ENCODE results near the gene DNASE1L1. TPM values are rescaled to one million over a fixed set of nuclear protein-coding genes. Genes with fewer than 3 reads are reported as not detected.

Gene DNASE1L1
- total RNA-seq, 1 donor from 2014 or later, result 40.8 TPM

GRCh38 chrX:154365052-154365600, 43.9 kb downstream of the DNASE1L1 start:
- H3K4me1 Mint-ChIP-seq (ENCODE audit: low read depth), result peaks cover 31% of the 10 kb centered on the region
- TF ChIP-seq, protein P1, sequence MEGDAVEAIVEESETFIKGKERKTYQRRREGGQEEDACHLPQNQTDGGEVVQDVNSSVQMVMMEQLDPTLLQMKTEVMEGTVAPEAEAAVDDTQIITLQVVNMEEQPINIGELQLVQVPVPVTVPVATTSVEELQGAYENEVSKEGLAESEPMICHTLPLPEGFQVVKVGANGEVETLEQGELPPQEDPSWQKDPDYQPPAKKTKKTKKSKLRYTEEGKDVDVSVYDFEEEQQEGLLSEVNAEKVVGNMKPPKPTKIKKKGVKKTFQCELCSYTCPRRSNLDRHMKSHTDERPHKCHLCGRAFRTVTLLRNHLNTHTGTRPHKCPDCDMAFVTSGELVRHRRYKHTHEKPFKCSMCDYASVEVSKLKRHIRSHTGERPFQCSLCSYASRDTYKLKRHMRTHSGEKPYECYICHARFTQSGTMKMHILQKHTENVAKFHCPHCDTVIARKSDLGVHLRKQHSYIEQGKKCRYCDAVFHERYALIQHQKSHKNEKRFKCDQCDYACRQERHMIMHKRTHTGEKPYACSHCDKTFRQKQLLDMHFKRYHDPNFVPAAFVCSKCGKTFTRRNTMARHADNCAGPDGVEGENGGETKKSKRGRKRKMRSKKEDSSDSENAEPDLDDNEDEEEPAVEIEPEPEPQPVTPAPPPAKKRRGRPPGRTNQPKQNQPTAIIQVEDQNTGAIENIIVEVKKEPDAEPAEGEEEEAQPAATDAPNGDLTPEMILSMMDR (IDR thresholded peaks at IDR 0.05), result no peak
- H3K27me3 Mint-ChIP-seq (ENCODE audit: low read depth), result no peaks in the 10 kb centered on the region
- no peaks in the 10 kb centered on the region for H3K9me3 Mint-ChIP-seq (ENCODE audit: low read depth)
- no peak overlapping the region for H3K27ac Mint-ChIP-seq (ENCODE audit: unreplicated experiment)
- no peak for DNase-seq (ENCODE audit: low spot score)
- peaks cover 20% of the 10 kb centered on the region for H3K36me3 Mint-ChIP-seq (ENCODE audit: low read depth)
- peak overlapping the region; percentile 38 for H3K4me3 Mint-ChIP-seq (ENCODE audit: unreplicated experiment)

- DNase-seq (ENCODE audit: low spot score), result no peak
- no peaks in the 10 kb centered on the region for H3K9me3 Mint-ChIP-seq (ENCODE audit: low read depth)
- peaks cover 32% of the 10 kb centered on the region for H3K4me1 Mint-ChIP-seq (ENCODE audit: low read depth)
- peak overlapping the region; percentile 24 for H3K27ac Mint-ChIP-seq (ENCODE audit: unreplicated experiment)
- no peak overlapping the region for H3K4me3 Mint-ChIP-seq (ENCODE audit: unreplicated experiment)
- peaks cover 17% of the 10 kb centered on the region for H3K36me3 Mint-ChIP-seq (ENCODE audit: low read depth)
- no peaks in the 10 kb centered on the region for H3K27me3 Mint-ChIP-seq (ENCODE audit: low read depth)
- TF ChIP-seq, protein P1 (IDR thresholded peaks at IDR 0.05), result no peak
These were observed 45.2 kb downstream of the DNASE1L1 start for GRCh38 chrX:154363706-154364439.

DNA sequence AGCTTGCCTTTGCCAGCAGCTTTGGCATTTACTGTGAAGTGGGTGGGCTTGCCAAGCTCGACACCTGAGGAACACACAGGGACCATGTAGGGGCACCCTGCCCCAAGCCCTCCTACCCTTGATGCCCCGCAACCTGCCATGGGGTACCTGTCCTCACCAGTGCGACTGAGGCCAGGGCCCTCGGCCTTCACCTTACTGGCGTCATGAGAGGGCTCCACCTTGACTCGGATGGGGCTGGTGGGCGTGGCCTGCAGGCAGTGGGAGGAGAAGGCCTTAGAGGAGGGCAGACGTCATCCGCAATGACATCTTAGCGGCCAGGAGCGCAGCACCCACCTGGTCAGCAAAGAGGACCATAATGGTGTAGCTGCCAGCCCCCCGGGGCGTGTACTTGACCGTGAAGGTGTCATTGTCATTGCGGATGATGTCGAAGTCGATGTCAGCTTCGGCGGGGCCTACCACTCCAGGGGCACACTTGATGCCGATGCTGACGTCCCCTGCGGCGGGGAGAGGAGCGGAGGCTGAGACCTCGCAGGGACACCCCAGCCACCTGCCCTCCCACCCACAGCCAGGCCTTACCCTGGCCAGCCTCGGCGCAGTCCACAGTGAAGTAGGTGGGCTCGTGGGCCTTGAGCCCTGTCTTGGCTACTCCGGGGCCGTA, 46.8 kb downstream of the DNASE1L1 start:
- Mint-ChIP-seq H3K9me3 (ENCODE audit: low read depth) (no peaks in the 10 kb centered on the region), H3K4me3 (ENCODE audit: unreplicated experiment) (no peak overlapping the region), H3K4me1 (ENCODE audit: low read depth) (peaks cover 33% of the 10 kb centered on the region), H3K36me3 (ENCODE audit: low read depth) (peaks cover 22% of the 10 kb centered on the region), H3K27me3 (ENCODE audit: low read depth) (no peaks in the 10 kb centered on the region), H3K27ac (ENCODE audit: unreplicated experiment) (peak overlapping the region; percentile 45)
- no peak for DNase-seq (ENCODE audit: low spot score)
- TF ChIP-seq, protein P1 (IDR thresholded peaks at IDR 0.05), result no peak

DNA sequence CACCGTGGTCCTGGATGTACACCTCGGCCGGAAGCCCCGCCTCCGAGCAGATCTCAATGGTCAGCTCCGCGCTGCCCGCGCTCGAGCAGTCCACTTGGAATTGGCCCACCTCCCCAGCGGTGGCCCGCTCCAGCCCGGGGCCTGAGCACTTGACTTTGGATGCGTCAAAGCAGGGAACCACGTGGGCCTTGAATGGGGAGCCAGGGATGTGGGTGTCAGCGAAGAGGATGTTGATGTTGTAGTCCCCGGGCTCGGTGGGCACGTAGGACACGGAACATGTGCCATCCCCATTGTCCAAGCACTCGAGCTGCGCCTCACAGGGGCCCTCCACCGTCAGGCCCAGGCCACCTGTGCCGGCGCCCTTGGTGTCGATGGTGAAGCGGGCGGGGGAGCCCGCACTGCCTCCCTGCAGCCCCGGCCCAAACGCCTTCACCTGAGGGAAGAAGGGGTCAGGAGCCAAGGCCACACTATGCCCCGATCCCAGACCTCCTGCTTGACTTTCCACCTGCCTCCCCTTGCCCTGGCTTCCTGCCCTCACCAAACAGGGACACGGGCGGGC, 48.8 kb downstream of the DNASE1L1 start:
- DNase-seq (ENCODE audit: low spot score), result no peak
- Mint-ChIP-seq H3K27ac (ENCODE audit: unreplicated experiment) (peak overlapping the region; percentile 54), H3K27me3 (ENCODE audit: low read depth) (no peaks in the 10 kb centered on the region), H3K4me3 (ENCODE audit: unreplicated experiment) (no peak overlapping the region), H3K9me3 (ENCODE audit: low read depth) (no peaks in the 10 kb centered on the region), H3K4me1 (ENCODE audit: low read depth) (peaks cover 25% of the 10 kb centered on the region), H3K36me3 (ENCODE audit: low read depth) (peaks cover 22% of the 10 kb centered on the region)
- TF ChIP-seq, protein P1 (IDR thresholded peaks at IDR 0.05), result no peak
